HepG2 (cell line): ENCODE measurements around the gene IKZF4. TPM values are rescaled to one million over a fixed set of nuclear protein-coding genes. Genes with fewer than 3 reads are reported as not detected.
A peak's percentile ranks its signal among the peaks of the same experiment; 100 is the strongest.

ENCODE experiments used
- CREM ChIP-seq, 2 experiments: sonication (generic) in 1 of 2; formaldehyde crosslinking in 1 of 2; IDR thresholded peaks; 2 replicates each; pipeline versions ENCODE4 v1.4.0 to v1.6.1; 2016 to 2020; ENCODE audit warnings: antibody characterized with exemption in 1 of 2, mild to moderate bottlenecking in 1 of 2, missing genetic modification reagents in 1 of 2
- DDIT3 ChIP-seq: sonication (generic); formaldehyde crosslinking; IDR thresholded peaks from 2 replicates; pipeline ENCODE4 v1.4.0; 2020; ENCODE audit warnings: mild to moderate bottlenecking, missing genetic modification reagents
- DMAP1 ChIP-seq: IDR thresholded peaks from 2 replicates; pipeline ENCODE4 v1.6.1; 2016
- ELK4 ChIP-seq: sonication (generic); formaldehyde crosslinking; IDR thresholded peaks from 2 replicates; pipeline ENCODE4 v1.9.0; 2021; ENCODE audit warnings: missing genetic modification reagents, borderline replicate concordance
- GATA4 ChIP-seq: sonication (generic); IDR thresholded peaks from 2 replicates; pipeline ENCODE4 v1.6.1; 2016; ENCODE audit warnings: antibody characterized with exemption, low read depth, borderline replicate concordance
- MED1 ChIP-seq: sonication (generic); formaldehyde crosslinking; IDR thresholded peaks from 2 replicates; pipeline ENCODE4 v1.4.0; 2020; ENCODE audit warnings: missing genetic modification reagents
- NCOA5 ChIP-seq: sonication (generic); formaldehyde crosslinking; IDR thresholded peaks from 2 replicates; pipeline ENCODE4 v1.4.0; 2020; ENCODE audit warnings: missing genetic modification reagents
- SETDB1 ChIP-seq: sonication (generic); formaldehyde crosslinking; IDR thresholded peaks from 2 replicates; pipeline ENCODE4 v1.5.1; 2020; ENCODE audit warnings: missing genetic modification reagents, mild to moderate bottlenecking, borderline replicate concordance
- STAT5B ChIP-seq: sonication (generic); formaldehyde crosslinking; IDR thresholded peaks from 2 replicates; pipeline ENCODE4 v1.4.0; 2020; ENCODE audit warnings: missing genetic modification reagents
- TFAP4 ChIP-seq: sonication (generic); IDR thresholded peaks from 2 replicates; pipeline ENCODE4 v1.6.1; 2016; ENCODE audit warnings: low read depth, borderline replicate concordance
- XBP1 ChIP-seq: sonication (generic); formaldehyde crosslinking; IDR thresholded peaks from 2 replicates; pipeline ENCODE4 v1.5.0; 2020; ENCODE audit warnings: missing genetic modification reagents
- YEATS4 ChIP-seq: sonication (generic); formaldehyde crosslinking; IDR thresholded peaks from 2 replicates; pipeline ENCODE4 v1.4.0; 2020; ENCODE audit warnings: missing genetic modification reagents, borderline replicate concordance
- ZFP91 ChIP-seq: sonication (generic); formaldehyde crosslinking; IDR thresholded peaks from 2 replicates; pipeline ENCODE4 v1.9.0; 2022; ENCODE audit warnings: missing genetic modification reagents, mild to moderate bottlenecking, borderline replicate concordance
- ZNF232 ChIP-seq: sonication (generic); formaldehyde crosslinking; IDR thresholded peaks from 2 replicates; pipeline ENCODE4 v1.4.0; 2020; ENCODE audit warnings: missing genetic modification reagents, borderline replicate concordance
- ZNF44 ChIP-seq: sonication (generic); formaldehyde crosslinking; IDR thresholded peaks from 2 replicates; pipeline ENCODE4 v1.5.1; 2020; ENCODE audit warnings: mild to moderate bottlenecking, missing genetic modification reagents
- ZNF546 ChIP-seq: sonication (generic); formaldehyde crosslinking; conservative IDR thresholded peaks from 2 replicates; pipeline ENCODE4 v1.8.1; 2023; ENCODE audit warnings: mild to moderate bottlenecking, missing genetic modification reagents
- polyA plus RNA-seq, 8 experiments: library from polyadenylated mRNA; depleted of rRNA in 3 of 8; stranded (reverse) in 7 of 8; unstranded in 1 of 8; fragments of >200 nt; fragmentation: Illumina TruSeq in 4 of 8; extraction: Trizol in 4 of 8; gene quantifications; 2 replicates each; pipeline versions ENCODE4 v1.2.1 to v1.2.3, GENCODE V29; 2011 to 2016; ENCODE audit warnings: low read depth in 4 of 8, missing spikeins in 1 of 8, mixed read lengths in 1 of 8; ENCODE audit not compliant: insufficient read depth in 1 of 8
- total RNA-seq, 5 experiments: library from RNA; depleted of rRNA; stranded (reverse); fragments of >200 nt; fragmentation: Illumina TruSeq; extraction: Trizol; gene quantifications; 2 replicates each; pipeline ENCODE4 v1.2.3, GENCODE V29; 2016; ENCODE audit warnings: low read depth in 1 of 5

Gene IKZF4
- total and polyA plus RNA-seq, 2 of the 13 experiments (the other 11 are each of a cell fraction or from before 2014, with no cell fraction given) = 0.58 to 2.2 TPM

- TF ChIP-seq DDIT3 (CRISPR knock-in tag) = no peak
- peak; percentile 33; the same call in 1 of the 2 replicates for TF ChIP-seq TFAP4
- TF ChIP-seq DMAP1 (CRISPR knock-in tag) = no peak; the same call in none of the 2 replicates
- peak; percentile 50; the same call in 1 of the 2 replicates for TF ChIP-seq YEATS4 (CRISPR knock-in tag)
- TF ChIP-seq ZNF232 (CRISPR knock-in tag) = peak; percentile 56
- TF ChIP-seq ZFP91 (CRISPR knock-in tag) = peak; percentile 84; the same call in 1 of the 2 replicates
- no peak for TF ChIP-seq XBP1 (CRISPR knock-in tag)
- no peak for TF ChIP-seq NCOA5 (CRISPR knock-in tag)
- TF ChIP-seq GATA4 = peak; percentile 59; the same call in 1 of the 2 replicates
- TF ChIP-seq SETDB1 (CRISPR knock-in tag) = no peak
- no peak for TF ChIP-seq ZNF44 (CRISPR knock-in tag)
- peak; percentile 48 for TF ChIP-seq MED1 (CRISPR knock-in tag)
- peak; percentile 26; the same call in 1 of the 2 replicates for TF ChIP-seq CREM (IDR thresholded peaks at IDR 0.05)
- TF ChIP-seq CREM (CRISPR knock-in tag; IDR thresholded peaks at IDR 0.05) = no peak
- TF ChIP-seq ZNF546 (CRISPR knock-in tag) = no peak
- no peak for TF ChIP-seq ELK4 (CRISPR knock-in tag)
- no peak for TF ChIP-seq STAT5B (CRISPR knock-in tag)
Observed at GRCh38 chr12:55996715-55997534, 23.9 kb upstream of the IKZF4 start, which contains the start of gene SUOX (continued).
